Stimulated activated CD4-positive, alpha-beta T cell treated with anti-CD3 and anti-CD28 coated beads, Interleukin-2, amount 100 ng/mL, for 24 hours (primary cell): ENCODE measurements around the gene BTBD9.

ENCODE experiments used
- DNase-seq, 2 donors: peaks; one replicate each; pipeline ENCODE4 v3.0.0-alpha.2; 2020

The BTBD9 gene

DNA sequence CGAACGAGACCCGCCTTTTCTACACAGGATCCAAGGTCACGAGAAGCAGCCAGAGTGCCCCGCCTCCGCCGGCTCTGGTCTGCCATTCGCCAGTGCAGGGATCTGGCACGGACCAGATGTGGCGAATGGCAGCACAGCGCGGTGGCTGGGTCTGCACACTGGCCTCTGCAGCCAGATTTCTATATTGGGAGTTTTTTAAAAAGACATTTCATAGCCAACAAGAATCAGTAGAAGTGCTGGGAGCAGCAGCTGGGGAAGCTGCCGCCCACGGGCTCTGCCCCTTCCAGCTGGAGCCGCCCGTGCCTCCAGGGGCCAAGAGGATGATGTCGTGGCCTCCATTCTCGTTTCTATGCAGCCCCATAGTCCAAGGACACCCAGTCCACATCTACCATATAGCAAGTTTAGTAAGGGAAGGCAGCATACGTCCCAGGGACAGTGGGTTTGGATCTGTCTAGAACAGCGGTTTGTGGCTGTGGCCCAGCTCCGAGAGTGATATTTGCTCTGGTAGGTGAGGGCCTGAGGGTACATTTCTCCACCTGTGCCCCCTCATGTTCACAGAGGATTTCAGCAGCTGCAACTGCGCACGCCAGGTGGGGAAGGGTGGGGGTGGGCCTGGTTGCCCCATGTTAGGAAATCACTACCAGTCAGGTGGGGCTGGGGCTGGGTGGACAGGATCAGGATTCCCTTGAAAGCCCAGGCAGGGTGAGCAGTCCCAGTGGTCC is 486.5 kb downstream of the BTBD9 start:
- DNase-seq, result no peak

GRCh38 chr6:38152620-38153019 is 487.1 kb downstream of the BTBD9 start:
- no peak for DNase-seq

- no peak for DNase-seq
Measured at GRCh38 chr6:38151580-38152500, 487.9 kb downstream of the BTBD9 start.

- DNase-seq, result no peak
Measured at GRCh38 chr6:38150681-38151296, 488.9 kb downstream of the BTBD9 start.

DNA sequence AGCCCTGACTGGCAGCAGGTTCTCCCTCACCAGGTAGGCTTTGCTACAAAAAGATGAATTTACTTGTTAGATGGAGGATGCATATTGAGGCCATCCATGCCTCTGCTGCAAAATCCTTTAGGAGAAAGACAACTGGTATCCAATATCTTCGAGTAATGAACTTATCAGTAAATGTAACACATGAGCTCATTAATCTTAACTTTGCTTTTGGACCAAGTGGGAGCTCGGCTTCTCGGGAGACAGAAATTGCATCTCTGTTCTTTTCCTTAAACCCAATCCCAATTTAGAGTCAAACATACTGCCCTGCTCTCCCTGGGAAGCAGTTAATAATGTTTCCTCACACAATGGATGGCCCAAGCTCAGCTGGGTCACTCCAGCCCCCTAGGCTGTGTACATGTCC is 489.7 kb downstream of the BTBD9 start:
- no peak for DNase-seq

GRCh38 chr6:38149531-38149930 is 490.2 kb downstream of the BTBD9 start:
- no peak for DNase-seq

DNA sequence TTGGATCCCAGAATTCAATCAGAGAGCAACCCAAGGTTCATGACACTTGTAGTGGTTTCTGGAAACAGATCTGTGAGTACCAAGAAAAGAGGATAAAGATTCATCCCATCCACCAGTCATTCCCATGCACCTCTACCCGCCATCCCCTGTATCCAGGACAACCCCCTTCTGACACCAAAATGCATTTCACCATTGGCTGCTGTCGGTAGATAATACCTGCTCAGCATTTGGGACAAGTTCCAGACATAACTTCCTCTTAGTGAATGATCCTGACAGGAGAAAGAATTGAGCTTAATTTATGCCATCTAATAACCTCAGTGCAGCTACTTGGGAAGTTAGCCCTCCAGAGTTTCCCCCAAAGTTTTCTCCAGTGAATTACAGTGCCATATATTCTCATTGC is 491.1 kb downstream of the BTBD9 start:
- no peak for DNase-seq

GRCh38 chr6:38146734-38147027 is 493.0 kb downstream of the BTBD9 start:
- no peak for DNase-seq

- DNase-seq, result no peak
Measured at GRCh38 chr6:38146021-38146733, 493.6 kb downstream of the BTBD9 start.

GRCh38 chr6:38144365-38144945 is 495.3 kb downstream of the BTBD9 start:
- DNase-seq, result no peak

DNA sequence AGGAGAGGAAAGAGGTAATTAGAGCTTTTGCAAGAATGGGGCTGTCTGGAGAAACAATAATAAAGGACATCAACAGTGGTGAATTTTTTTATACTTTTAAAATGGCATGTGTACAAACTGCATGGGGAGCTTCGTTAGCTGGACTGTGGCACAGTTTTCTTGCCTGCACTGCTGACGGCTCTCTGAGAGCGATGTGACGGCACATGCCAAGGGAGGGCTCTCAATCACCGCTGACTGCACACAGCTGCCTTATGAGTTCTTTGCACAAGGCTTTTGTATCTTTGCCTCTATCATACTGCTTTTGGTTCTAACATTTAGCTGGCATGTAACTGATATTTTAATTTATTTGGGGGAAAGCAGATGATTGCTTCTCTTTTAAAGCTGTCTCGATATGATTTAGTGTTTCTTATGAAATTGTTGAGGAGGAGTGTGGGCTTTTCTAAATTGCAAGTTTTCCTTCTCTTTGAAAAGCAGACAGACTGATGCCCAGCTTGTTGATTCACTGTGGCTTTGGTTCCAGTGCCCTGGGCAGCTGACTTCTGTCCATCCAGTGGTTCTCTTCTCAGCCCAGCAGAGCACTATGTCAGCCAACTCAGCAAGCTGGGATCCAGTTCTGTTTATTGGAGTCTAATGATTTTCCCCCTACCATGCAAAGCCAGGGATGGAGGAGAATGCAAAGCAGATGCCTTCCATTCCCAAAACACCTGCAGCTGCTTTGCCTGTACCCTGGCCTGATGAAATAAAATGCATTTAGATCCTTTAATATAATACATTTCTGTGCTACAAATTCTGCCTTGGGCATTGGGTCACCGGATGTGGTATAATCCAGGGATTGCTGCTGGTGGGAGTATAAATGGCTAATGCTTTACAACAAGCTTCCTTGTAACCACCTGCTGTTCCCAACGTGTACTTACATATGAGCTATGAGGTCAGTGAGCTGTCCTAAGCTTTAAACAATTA is 496.3 kb downstream of the BTBD9 start:
- DNase-seq, result no peak

DNA sequence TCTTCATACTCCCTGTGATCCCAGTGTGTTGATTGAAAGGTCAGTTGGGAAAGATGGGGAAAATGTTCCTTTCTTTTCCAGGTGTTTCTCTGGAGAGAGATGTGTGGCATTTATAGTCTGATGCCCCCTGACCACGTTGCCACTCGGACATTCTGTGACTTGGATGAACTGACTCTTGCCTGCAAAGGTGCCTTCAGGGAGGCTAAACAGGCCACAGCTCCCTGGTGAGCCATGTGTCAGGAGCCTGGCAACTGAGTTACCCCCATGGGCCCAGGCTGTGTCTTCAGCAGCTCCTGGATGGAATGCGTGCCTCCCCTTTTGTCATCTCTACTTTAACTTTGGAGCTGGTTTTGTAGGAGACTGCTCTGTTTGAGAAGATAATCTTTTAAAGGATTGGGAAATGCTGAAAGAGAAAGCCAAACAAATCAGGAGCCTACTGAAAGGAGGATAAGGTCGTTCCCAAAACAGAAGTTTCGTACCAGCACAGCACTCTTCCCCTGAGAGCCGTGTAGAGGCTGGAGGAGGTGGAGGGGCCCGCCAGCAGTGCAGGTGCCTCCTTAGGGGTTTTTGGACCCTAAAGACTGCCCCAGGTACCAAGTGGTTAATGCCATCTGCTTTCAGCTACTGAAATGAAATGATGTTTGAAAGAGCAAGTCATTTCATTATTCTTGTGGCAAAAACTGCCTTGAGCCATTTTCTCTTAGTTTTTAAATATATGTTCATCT is 497.4 kb downstream of the BTBD9 start:
- DNase-seq, result no peak

DNA sequence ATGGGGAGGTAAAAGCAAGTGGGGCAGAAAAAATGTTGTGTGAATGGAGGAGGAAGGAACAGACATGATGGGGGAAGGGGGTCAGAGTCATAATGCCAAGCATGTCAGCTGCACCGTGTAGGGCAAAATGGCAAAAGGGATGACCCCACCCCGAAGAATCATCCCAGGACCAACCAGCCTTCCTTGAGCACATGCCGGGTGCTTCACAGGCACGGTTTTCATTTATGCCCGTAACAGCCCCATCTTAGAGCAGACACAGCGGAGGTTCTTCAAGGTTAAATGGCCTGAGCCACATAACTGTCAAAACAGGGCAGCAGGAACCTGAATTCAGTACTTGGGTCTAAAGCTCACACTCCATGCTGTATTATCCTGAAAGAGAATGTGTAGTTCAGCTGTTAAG is 498.0 kb downstream of the BTBD9 start:
- no peak for DNase-seq

DNA sequence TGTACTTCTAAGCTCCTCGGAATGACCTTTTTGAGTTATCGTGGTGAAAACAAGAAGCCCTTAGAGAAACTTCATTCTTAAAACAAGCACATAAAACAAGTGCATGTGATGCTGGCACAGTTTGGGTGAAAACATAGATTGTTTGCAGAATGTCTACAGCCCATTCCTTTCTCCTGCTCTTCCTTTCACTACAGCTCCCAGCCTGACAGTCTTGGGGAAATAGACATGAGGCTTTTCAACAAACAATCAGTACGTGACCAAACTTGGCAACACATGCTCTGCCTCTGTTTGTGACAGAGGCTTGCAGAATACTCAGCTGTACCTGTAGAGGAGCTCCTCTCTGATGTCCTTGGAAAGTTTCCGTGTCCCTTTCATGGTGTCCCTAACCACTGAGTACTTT is 498.6 kb downstream of the BTBD9 start:
- DNase-seq, result no peak

- no peak for DNase-seq
Measured at GRCh38 chr6:38138374-38138773, 501.4 kb downstream of the BTBD9 start.

DNA sequence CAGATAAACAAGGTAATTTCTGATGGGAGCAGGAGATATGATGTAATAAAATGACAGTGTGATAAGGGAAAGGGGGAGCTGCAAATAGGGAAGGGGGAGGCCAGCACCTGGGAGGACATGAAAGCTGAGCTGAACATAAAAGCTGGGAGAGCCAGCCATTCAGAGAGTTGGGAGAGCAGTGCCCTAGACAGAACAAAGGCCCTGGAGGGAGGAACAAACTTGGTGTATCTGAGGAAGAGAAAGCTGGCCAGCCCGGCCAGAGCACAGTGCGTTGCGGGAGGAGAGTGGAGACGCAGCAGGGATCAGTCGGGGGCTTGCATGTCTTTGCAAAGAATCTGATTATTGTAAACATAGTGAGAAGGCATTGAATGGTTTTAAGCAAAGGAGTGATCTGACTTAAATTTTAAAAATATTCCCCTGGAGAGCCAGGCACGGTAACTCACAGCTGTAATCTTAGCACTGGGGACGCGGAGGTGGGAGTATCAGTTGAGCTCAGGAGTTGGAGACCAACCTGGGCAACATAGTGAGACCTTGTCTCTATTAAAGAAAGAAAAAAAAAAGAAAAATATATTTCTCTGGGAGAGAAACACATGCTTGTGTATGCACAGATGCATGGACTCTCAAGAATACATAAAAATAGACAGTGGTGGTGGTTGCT is 502.0 kb downstream of the BTBD9 start:
- no peak for DNase-seq

GRCh38 chr6:38136547-38136946 is 503.2 kb downstream of the BTBD9 start:
- no peak for DNase-seq

DNA sequence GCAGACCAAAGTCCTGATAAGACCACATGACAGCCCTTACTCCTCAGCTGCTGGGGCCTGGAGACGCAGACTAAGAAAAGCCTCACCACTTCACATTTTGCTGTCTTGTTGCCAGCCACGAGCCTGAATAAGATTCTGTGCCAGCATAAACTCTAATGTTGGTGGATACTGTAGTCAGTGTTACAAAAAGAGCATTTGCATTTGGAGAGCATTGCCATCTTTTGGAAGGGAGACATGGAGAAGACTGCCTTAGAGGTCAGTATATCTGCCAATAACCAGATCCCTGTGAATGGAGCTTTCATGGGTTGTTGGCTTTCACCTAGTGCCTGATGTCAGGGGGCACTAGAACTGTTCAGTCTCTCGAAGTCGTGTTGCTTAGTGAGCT is 505.0 kb downstream of the BTBD9 start:
- DNase-seq, result no peak

DNA sequence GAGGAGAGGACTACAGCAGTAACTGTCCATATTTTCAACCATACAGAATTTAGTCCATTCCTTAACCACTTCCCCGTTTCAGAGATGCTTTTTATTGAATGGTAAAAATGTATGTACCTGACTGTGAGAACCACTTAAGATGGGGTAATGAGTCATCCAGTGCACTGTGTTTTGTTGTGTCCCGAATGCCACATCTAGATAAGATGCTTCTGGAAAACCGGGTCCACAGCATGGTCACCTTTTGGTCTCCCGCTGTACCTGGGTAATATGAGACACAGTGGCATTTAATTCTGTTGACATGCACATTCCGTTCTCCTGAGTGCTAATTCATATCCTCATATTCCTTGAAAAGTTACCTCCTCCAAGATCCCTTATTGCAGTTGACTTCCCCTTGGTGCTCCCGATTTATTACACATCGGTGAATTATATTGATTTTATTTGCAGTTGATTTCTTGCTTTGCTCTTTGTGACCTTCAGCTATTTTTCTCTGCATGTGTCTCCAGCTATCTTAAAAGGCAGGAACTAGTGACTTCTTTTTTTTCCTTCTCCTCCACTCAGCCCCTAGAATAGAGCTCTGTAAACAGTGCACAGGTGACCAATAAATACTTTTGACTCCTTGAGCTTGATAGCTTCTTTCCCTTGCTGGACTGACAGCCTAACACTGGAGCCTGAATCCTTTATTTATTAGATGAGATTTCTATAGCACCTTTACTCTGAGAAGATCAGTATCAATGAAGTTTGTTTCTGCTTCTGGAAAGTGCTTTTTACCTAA is 505.6 kb downstream of the BTBD9 start:
- DNase-seq, result no peak

DNA sequence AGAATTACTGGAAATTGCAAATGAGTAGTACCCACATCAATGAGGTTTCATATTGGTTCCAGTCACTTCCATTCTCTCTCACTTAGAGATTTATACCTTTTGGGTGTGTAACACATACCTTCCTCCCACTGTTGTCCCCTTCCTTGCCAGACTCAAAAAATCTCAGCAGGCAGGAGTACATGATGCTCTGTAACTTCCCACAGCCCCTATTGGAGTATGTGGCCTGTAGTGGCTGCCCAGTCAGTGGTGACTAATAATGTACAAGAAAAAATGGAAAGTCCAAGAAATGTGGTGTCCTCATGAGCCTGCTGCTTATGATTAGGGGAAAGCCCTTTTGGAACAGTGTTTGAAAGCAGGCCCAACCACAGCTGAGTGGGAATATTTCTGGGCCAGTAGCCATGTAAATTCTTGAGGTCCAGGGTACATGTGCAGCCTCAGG is 508.2 kb downstream of the BTBD9 start:
- peak in 1 of 2 donors; percentile 13 for DNase-seq
